HepG2 (cell line): ENCODE results near the gene NFATC3. TPM values are rescaled to one million over a fixed set of nuclear protein-coding genes. Genes with fewer than 3 reads are reported as not detected.

ENCODE experiments used
- AGO1 ChIP-seq: fragments of 200-400 bp; formaldehyde crosslinking; IDR thresholded peaks from 2 replicates; pipeline ENCODE4 v1.6.1; 2017; ENCODE audit warnings: mild to moderate bottlenecking, low read depth, low read length, moderate library complexity; ENCODE audit not compliant: poor library complexity, severe bottlenecking
- E2F1 ChIP-seq: sonication (generic); formaldehyde crosslinking; IDR thresholded peaks from 2 replicates; pipeline ENCODE4 v1.5.0; 2020; ENCODE audit warnings: missing genetic modification reagents
- HBP1 ChIP-seq: IDR thresholded peaks from 2 replicates; pipeline ENCODE4 v1.6.1; 2016; ENCODE audit warnings: low read depth, control low read depth
- MAFG ChIP-seq: sonication (generic); formaldehyde crosslinking; IDR thresholded peaks from 2 replicates; pipeline ENCODE4 v1.5.1; 2020; ENCODE audit warnings: mild to moderate bottlenecking, missing genetic modification reagents
- POLR2AphosphoS5 ChIP-seq: IDR thresholded peaks from 2 replicates; pipeline ENCODE4 v1.6.1; 2012; ENCODE audit warnings: low read depth, low read length
- RBM22 ChIP-seq: fragments of 200-400 bp; formaldehyde crosslinking; optimal IDR thresholded peaks from 2 replicates; pipeline ENCODE3; 2017; ENCODE audit warnings: mild to moderate bottlenecking, low read length, moderate library complexity
- TRAFD1 ChIP-seq: sonication (generic); formaldehyde crosslinking; IDR thresholded peaks from 2 replicates; pipeline ENCODE4 v1.5.1; 2020; ENCODE audit warnings: missing genetic modification reagents, mild to moderate bottlenecking, borderline replicate concordance
- ZFP90 ChIP-seq: sonication (generic); formaldehyde crosslinking; IDR thresholded peaks from 2 replicates; pipeline ENCODE4 v1.8.0; 2022; ENCODE audit warnings: missing genetic modification reagents, mild to moderate bottlenecking, inconsistent platforms, borderline replicate concordance
- ZNF562 ChIP-seq: sonication (generic); formaldehyde crosslinking; IDR thresholded peaks from 2 replicates; pipeline ENCODE4 v1.8.0; 2022; ENCODE audit warnings: missing genetic modification reagents, borderline replicate concordance
- ZNF563 ChIP-seq: sonication (generic); formaldehyde crosslinking; IDR thresholded peaks from 2 replicates; pipeline ENCODE4 v1.8.0; 2022; ENCODE audit warnings: mild to moderate bottlenecking, moderate library complexity, missing genetic modification reagents
- polyA plus RNA-seq, 8 experiments: library from polyadenylated mRNA; depleted of rRNA in 3 of 8; stranded (reverse) in 7 of 8; unstranded in 1 of 8; fragments of >200 nt; fragmentation: Illumina TruSeq in 4 of 8; extraction: Trizol in 4 of 8; gene quantifications; 2 replicates each; pipeline versions ENCODE4 v1.2.1 to v1.2.3, GENCODE V29; 2011 to 2016; ENCODE audit warnings: low read depth in 4 of 8, missing spikeins in 1 of 8, mixed read lengths in 1 of 8; ENCODE audit not compliant: insufficient read depth in 1 of 8
- total RNA-seq, 5 experiments: library from RNA; depleted of rRNA; stranded (reverse); fragments of >200 nt; fragmentation: Illumina TruSeq; extraction: Trizol; gene quantifications; 2 replicates each; pipeline ENCODE4 v1.2.3, GENCODE V29; 2016; ENCODE audit warnings: low read depth in 1 of 5
- TF ChIP-seq, protein P1 (sequence below): sonication (generic); formaldehyde crosslinking; conservative IDR thresholded peaks from 2 replicates; pipeline ENCODE4 v1.4.0; 2020; ENCODE audit warnings: missing genetic modification reagents
- TF ChIP-seq, protein P2 (sequence below): sonication (generic); formaldehyde crosslinking; IDR thresholded peaks from 2 replicates; pipeline ENCODE4 v1.4.0; 2020; ENCODE audit warnings: mild to moderate bottlenecking, missing genetic modification reagents

The NFATC3 gene
- total and polyA plus RNA-seq, 2 of the 13 experiments (the other 11 are each of a cell fraction or from before 2014, with no cell fraction given), result 52.6 to 62.7 TPM

DNA sequence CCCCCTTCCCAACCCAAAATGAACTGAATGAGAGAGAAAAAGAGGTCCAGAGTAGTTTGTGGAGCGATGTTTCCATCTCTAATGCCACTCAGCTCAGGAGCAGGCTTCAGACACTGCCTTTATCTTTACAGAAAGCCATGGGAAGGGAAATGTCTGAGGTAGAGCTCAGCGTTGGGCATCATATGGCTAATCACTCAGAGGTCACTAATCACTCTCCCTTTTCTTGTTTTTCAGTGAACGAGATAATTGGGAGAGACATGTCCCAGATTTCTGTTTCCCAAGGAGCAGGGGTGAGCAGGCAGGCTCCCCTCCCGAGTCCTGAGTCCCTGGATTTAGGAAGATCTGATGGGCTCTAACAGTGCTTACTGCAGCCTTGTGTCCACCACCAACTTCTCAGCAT lies 140.9 kb downstream of the NFATC3 start (continued):
- no peak for TF ChIP-seq TRAFD1 (CRISPR knock-in tag)
- TF ChIP-seq POLR2AphosphoS5, result 0 out of 2 replicates have a peak, but pooled peaks have one; percentile 20
- TF ChIP-seq ZNF562, result no peak
- no peak for TF ChIP-seq MAFG (CRISPR knock-in tag)
- peak; percentile 54 for TF ChIP-seq RBM22
- TF ChIP-seq HBP1 (CRISPR knock-in tag), result no peak
- no peak for TF ChIP-seq AGO1
- TF ChIP-seq ZNF563 (CRISPR knock-in tag), result no peak
- TF ChIP-seq ZFP90 (CRISPR knock-in tag), result no peak
- TF ChIP-seq, protein P1, sequence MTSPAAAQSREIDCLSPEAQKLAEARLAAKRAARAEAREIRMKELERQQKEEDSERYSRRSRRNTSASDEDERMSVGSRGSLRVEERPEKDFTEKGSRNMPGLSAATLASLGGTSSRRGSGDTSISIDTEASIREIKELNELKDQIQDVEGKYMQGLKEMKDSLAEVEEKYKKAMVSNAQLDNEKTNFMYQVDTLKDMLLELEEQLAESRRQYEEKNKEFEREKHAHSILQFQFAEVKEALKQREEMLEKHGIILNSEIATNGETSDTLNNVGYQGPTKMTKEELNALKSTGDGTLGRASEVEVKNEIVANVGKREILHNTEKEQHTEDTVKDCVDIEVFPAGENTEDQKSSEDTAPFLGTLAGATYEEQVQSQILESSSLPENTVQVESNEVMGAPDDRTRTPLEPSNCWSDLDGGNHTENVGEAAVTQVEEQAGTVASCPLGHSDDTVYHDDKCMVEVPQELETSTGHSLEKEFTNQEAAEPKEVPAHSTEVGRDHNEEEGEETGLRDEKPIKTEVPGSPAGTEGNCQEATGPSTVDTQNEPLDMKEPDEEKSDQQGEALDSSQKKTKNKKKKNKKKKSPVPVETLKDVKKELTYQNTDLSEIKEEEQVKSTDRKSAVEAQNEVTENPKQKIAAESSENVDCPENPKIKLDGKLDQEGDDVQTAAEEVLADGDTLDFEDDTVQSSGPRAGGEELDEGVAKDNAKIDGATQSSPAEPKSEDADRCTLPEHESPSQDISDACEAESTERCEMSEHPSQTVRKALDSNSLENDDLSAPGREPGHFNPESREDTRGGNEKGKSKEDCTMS (CRISPR knock-in tag), result no peak
- TF ChIP-seq, protein P2, sequence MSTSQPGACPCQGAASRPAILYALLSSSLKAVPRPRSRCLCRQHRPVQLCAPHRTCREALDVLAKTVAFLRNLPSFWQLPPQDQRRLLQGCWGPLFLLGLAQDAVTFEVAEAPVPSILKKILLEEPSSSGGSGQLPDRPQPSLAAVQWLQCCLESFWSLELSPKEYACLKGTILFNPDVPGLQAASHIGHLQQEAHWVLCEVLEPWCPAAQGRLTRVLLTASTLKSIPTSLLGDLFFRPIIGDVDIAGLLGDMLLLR (CRISPR knock-in tag), result 0 out of 2 replicates have a peak, but pooled peaks have one; percentile 29
- TF ChIP-seq E2F1 (CRISPR knock-in tag), result no peak
